ENCODE data around the gene ZNF385B.
"Not testable (repeated sequence)": the region's sequence is repeated elsewhere in the genome, so short reads cannot be mapped to it uniquely, and the experiment has no call there.

Gene ZNF385B

DNA sequence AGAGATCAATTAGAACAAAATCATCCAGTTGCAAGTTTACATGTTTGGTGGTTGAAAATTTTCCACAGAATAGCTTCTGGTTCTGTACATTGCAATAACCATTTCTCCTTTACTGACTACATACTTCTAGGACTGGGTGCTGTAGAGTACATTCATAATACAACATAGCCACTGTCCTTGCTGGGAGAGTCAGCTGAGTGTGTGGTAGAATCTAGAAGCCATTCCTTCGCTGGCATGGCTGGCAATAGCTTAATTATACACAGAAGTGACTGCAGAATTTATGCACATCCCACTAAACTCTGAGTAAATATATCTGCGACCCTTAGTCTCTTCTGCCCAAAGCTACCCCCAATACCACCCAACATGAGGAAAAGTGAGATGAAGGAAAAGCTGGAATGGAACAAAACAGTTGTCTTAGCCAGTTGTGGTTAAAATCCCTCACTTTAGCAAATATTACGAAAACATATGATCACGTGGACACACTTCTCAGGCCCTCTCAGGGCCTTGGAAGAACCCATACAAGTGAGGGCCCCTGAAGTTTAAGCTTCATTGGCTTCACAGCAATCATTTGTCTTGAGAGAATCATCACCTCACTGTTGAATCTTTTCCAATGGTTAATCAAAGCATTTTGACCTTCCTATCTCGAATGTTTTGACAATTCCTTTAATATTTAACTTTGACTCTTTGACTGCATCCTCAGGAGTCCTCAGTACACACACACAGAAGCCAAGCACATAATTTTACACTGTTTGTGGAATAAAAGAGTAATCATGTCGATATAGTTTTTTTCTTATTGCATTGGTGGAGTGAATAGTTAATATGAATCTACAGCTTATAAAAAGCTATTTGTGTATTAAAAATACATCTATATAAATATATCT lies 225.1 kb downstream of the ZNF385B start:
- no peak for DNase-seq (ENCODE audit: low read depth in 2 of 2)

- not testable (repeated sequence) for DNase-seq (ENCODE audit: low read depth in 2 of 2)
These were observed 229.5 kb downstream of the ZNF385B start for GRCh38 chr2:179631769-179632385.

- not testable (repeated sequence) for DNase-seq (ENCODE audit: low read depth in 2 of 2)
These were observed 231.6 kb downstream of the ZNF385B start for GRCh38 chr2:179629776-179630175.

DNA sequence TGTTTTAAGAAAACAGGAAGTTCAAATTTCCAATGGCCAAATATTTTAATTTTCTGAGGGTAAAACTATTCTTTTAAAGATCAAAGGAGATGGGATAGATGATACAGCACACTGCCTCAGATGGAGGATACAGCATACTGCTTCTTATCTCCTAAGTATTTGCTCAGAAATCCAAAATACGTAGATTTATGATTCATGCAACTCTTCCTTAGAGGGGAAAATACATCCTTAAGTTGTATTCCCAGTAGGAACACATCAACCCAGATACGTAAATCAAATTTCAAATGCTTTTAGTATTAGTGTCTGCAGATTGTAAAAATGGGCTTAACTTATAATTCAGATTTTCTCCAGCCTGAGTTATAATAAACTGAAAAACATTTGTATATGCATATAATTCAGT lies 235.2 kb downstream of the ZNF385B start:
- no peak for DNase-seq (ENCODE audit: low read depth in 2 of 2)

DNA sequence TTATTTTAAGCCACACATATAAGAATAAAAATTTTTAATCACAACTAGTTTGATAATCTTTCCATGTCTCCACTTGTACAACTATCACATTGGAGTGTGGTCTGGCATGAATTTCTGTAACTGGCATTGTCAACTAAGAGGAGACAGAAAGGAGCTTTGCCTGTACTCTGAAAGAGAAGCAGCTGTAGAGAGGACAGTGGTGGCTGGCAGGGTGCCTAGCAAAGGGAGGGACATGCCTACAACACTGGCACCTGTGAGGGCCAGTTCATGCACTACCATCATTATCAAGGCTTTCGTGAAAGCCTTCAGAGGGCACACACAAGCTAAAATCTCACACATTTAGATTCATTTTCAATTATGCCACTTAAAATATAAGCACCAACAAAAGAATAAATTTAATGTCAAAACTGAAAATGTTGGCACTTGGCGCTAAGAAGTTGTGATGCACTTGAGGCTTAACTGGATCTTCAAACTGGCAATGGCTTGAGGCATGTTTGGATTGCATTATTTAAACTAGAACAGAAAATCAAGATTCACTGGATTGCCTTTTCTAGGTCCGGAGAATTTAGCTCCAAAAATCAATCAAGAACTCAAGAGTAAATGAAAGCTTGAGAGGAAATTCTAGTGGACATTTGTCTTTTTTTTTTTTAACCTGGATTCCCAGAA lies 238.6 kb downstream of the ZNF385B start:
- DNase-seq (ENCODE audit: low read depth in 2 of 2), result no peak

DNA sequence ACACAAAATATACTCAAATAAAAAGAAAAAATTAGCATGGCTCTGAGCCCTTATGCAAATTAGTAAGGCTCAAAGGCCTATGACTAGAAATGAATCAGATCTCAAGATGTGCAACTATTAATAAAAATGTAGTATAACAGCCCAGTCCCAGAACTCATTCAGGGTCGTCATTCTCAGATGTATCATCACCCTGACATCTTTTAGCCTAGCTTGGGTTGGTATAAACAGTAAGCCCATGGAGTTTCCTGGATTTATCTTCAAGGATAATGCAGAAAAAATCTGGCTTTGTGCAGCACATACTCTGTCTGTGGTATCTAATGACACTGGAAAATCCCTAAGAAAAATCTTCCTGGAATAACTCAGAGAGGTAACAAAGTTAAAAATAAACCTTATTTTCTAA lies 239.3 kb downstream of the ZNF385B start:
- DNase-seq (ENCODE audit: low read depth in 2 of 2), result no peak

DNA sequence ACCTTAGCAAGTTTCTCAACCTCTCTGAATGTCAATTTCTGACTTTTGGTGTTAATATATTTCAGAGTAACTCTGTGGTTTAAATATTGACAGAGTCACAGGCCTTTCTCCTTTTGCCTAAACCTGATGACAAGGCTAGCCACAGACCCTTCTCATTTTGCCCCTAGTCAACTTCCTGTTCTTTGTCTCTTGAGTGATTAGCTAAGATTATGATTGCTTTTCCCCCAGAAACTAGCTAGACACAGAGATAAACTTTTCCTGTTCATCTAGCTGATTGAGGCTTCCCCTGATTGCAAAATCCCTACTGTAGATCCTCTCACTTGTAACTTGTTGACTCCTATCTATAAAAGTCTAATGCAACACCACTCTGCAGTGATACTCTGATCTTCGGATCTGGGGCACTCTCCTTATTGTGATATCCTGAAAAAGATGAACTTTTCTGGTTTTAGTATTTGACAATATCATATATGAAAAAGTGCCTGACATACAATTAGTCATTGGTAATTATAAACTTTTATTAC lies 241.4 kb downstream of the ZNF385B start:
- DNase-seq (ENCODE audit: low read depth in 2 of 2), result no peak

DNA sequence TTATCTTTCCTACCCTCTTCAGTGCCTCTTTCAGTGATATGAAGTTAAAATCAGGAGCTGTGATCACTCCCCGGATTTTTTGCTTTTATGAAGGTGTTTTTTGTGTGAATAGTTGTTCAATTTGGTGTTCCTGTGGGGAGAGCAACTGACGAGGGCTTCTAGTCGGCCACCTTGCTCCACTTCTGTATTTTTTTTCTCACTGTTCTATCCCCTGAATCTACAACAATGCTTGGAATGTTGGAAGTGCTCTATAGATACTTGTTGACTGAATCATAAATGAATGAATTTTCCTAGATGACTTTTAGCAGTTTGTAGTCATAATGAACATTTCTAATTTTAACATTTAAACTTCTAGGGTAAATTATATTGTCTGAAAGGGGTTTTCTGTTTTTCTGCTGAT lies 247.3 kb downstream of the ZNF385B start:
- DNase-seq (ENCODE audit: low read depth in 2 of 2), result no peak

GRCh38 chr2:179613701-179614100 lies 247.7 kb downstream of the ZNF385B start:
- DNase-seq (ENCODE audit: low read depth in 2 of 2), result no peak

DNA sequence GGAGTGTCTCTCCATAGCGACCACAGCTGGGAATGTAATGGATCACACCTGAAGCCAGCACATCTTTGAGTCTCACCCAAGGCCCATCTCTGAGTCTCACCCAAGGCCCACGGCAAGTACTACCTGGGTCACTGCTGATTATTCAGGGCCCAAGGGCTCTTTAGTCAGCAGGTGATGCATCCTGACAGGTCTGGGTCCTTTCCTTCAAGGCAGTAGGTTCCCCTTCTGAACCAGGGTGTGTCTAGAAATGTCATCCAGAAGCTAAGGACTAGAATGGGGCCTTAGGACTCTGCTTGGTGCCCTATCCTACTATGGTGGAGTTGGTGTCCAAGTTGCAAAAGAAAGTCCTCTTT lies 248.1 kb downstream of the ZNF385B start:
- no peak for DNase-seq (ENCODE audit: low read depth in 2 of 2)

GRCh38 chr2:179612591-179613298 lies 248.7 kb downstream of the ZNF385B start:
- DNase-seq (ENCODE audit: low read depth in 2 of 2), result no peak

DNA sequence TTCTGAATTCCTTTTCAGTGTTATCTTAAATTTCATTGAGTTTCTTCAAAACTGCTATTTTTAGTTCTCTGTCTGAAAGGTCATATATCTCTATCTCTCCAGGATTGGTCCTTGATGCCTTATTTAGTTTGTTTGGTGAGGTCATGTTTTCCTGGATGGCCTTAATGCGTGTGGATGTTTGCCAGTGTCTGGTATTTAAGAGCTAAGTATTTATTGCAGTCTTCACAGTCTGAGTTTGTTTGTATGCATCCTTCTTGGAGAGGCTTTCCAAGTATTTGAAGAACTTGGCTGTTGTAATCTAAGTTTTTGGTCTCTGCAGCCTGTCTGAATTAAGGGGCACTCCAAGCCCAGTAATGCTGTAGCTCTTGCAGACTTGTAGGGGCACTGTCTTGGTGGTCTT lies 249.3 kb downstream of the ZNF385B start:
- no peak for DNase-seq (ENCODE audit: low read depth in 2 of 2)

DNA sequence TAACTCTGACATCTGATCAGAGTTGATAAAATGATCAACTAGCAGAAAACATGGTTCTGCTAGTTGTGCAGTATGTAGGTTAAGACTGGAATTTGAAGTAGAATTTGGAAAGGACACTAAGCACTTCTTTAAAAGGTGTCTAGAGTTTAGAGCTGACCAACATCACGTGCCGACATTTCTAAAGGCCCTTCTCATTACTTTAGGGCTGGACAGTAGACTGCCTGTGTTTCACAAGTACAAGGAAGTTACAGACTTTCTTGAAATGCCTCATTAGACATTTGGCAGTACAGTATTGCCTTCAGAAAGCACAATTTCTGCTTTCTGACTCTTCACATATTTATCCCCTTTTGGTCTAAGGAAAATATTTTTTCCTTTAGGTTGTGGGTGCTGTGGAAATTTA lies 255.3 kb downstream of the ZNF385B start:
- DNase-seq (ENCODE audit: low read depth in 2 of 2), result no peak

GRCh38 chr2:179605341-179605740 lies 256.1 kb downstream of the ZNF385B start:
- no peak for DNase-seq (ENCODE audit: low read depth in 2 of 2)

DNA sequence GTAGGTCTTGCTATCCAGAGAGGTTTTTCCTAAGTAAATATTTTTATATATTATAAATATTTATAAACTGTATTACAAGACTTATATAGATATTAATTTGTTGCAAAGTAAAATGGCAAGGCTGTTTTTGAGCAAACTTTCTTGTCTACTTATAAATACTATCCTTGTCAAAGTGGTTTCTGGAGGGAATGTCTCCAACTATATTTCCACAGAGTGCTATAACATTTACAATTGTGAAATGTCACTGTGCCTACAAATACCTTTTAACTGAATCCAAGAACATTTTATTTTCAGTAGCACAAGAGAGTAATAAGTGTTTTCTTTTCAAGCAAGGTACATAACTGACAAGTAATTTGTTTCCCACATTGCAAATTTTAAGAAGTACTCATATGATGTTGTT lies 256.8 kb downstream of the ZNF385B start:
- no peak for DNase-seq (ENCODE audit: low read depth in 2 of 2)

- no peak for DNase-seq (ENCODE audit: low read depth in 2 of 2)
These were observed 259.0 kb downstream of the ZNF385B start for GRCh38 chr2:179602452-179602851.

GRCh38 chr2:179596018-179596417 lies 265.4 kb downstream of the ZNF385B start:
- no peak for DNase-seq (ENCODE audit: low read depth in 2 of 2)

- DNase-seq (ENCODE audit: low read depth in 2 of 2), result no peak
These were observed 266.1 kb downstream of the ZNF385B start for GRCh38 chr2:179595284-179595683.

GRCh38 chr2:179594268-179595112 lies 266.9 kb downstream of the ZNF385B start:
- DNase-seq (ENCODE audit: low read depth in 2 of 2), result no peak

GRCh38 chr2:179593323-179593722 lies 268.1 kb downstream of the ZNF385B start:
- no peak for DNase-seq (ENCODE audit: low read depth in 2 of 2)
